NCI-H526 (cell line): ENCODE data around the gene ANAPC16.
"Not testable (repeated sequence)": the region's sequence is repeated elsewhere in the genome, so short reads cannot be mapped to it uniquely, and the experiment has no call there.

Experiments used
- DNase-seq, 2 experiments: peaks; one replicate each; lab custom pipeline; 2025; lab: John Stamatoyannopoulos, UW

ANAPC16 gene

DNA sequence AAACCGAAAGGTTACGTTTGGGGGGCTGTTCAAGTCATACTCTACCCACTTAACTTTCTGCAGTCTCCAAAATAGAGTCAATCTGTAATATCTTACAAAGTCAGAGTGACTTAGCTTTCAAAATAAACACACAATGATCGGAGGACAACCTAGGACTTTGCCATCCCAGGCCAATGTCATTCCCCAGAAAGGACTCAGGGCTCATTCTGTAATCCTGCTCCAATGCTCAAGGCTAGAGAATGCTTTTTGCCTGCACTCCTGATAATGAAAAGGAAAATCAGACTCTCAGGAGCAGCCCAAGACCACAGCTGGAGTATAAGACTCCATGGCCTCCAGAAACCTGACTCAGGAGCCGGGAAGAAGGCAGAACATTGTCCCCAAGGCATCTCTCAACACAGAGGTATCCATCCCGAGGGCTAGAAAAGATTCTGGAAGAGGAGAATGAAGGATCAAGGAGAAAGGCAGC lies 28.8 kb downstream of the ANAPC16 start:
- no peak for DNase-seq

DNA sequence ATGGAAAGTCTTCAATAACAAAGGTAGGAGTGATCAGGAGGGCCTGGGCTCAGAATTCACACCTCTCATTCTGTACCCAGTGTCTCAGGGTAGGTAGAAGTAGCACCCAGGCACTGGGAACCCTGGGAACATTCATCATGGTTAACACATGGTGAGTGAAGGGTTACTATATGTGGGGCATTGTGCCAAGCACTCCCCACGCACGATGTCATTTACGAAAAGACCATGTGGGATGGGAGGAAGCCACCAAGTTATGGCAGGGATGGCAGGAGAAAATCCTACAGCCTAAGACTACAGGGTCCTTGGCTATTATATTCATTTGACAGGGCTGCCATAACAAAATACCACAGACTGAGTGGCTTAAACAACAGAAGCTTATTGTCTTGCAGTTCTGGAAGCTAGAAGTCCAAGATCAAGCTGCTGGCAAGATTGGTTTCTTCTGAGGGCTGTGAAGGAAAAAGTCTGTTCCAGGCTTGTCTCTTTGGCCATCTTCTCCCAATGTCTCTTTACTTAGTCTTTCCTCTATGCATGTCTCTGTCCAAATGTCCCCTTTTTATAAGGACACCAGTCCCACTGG lies 30.2 kb downstream of the ANAPC16 start:
- DNase-seq: no peak

DNA sequence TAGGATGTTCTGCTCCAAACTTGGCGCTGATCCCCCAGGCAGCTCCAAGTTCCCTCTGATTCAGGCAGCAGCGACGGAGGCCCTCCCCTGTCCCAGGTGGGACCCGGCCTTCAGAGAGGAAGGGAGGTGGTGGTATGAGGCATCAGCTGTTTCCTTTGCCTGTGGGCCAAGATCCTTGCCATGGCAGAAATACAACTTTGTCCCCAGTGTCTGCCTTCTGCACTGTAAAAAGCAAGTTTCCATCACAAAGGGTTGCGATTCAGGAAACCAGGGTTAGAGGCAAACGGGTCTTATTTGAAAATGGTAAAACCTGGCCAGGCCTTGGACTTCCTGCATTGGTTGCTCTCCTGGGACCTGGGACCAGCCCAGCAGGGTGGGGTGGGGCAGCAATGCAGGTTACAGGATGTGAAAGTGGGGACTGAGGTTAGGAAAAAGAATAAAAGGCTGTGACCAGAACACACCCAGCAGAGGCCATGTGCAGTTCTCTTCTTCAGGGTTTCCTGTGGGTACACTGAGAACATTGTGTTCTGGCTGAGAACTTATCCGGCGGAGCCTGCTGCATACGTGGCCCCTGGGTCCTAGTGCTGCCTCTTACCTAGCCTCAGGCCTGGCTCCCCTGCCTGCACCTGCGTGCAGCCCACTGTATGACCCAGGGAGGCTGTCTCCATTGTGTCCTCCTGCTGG lies 32.8 kb downstream of the ANAPC16 start:
- DNase-seq: peak; percentile 15 to 71

- DNase-seq: not testable (repeated sequence)
These were observed 33.5 kb downstream of the ANAPC16 start for GRCh38 chr10:72249176-72249862.

GRCh38 chr10:72250666-72251065 lies 34.9 kb downstream of the ANAPC16 start:
- DNase-seq: no peak

GRCh38 chr10:72251635-72252034 lies 35.8 kb downstream of the ANAPC16 start:
- no peak for DNase-seq

- no peak for DNase-seq
These were observed 37.2 kb downstream of the ANAPC16 start for GRCh38 chr10:72252972-72253371.

- no peak for DNase-seq
These were observed 37.8 kb downstream of the ANAPC16 start for GRCh38 chr10:72253578-72253977.

GRCh38 chr10:72254813-72255568 lies 39.2 kb downstream of the ANAPC16 start:
- DNase-seq: peak in 1 of 2 experiments; percentile 40

DNA sequence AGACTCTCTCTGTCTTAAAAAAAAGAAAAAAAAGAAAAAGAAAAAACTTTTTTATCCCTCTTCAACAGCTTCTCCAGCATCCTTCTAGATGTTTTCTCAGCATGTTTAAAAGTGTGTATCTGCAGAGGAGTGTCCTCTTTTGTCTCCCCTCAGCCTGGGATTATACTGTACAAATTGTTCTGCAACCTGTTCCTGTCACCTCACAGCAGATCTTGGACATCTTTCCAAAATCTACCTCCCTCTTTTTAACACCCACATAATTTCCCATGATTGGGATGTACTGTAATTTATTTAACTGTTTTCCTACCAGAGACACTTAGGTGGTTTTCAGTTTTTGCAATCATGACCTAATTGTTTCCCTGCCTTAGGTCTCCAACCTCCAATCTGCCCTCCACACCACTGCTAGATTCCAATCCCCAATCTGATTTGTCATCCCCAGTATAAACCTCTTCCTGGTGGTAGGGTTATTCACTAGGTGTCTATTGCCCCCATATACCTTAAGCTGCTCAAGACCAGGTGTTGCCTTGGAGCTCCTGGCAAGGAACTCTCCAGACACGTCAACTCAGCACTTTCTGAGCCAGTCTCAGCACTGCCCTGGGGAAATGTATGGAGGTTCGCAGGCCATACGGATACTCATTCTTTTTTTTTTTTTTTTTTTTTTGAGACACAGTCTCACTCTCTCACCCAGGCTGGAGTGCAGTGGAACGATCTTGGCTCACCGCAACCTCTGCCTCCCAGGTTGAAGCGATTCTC lies 40.3 kb downstream of the ANAPC16 start:
- no peak for DNase-seq

- no peak for DNase-seq
These were observed 41.5 kb downstream of the ANAPC16 start for GRCh38 chr10:72257051-72257892.

GRCh38 chr10:72258617-72259016 lies 42.8 kb downstream of the ANAPC16 start:
- no peak for DNase-seq

- DNase-seq: peak in 1 of 2 experiments; percentile 43
These were observed 43.9 kb downstream of the ANAPC16 start for GRCh38 chr10:72259491-72260238.

- peak; percentile 13 to 58 for DNase-seq
These were observed 44.6 kb downstream of the ANAPC16 start for GRCh38 chr10:72260239-72260975.

DNA sequence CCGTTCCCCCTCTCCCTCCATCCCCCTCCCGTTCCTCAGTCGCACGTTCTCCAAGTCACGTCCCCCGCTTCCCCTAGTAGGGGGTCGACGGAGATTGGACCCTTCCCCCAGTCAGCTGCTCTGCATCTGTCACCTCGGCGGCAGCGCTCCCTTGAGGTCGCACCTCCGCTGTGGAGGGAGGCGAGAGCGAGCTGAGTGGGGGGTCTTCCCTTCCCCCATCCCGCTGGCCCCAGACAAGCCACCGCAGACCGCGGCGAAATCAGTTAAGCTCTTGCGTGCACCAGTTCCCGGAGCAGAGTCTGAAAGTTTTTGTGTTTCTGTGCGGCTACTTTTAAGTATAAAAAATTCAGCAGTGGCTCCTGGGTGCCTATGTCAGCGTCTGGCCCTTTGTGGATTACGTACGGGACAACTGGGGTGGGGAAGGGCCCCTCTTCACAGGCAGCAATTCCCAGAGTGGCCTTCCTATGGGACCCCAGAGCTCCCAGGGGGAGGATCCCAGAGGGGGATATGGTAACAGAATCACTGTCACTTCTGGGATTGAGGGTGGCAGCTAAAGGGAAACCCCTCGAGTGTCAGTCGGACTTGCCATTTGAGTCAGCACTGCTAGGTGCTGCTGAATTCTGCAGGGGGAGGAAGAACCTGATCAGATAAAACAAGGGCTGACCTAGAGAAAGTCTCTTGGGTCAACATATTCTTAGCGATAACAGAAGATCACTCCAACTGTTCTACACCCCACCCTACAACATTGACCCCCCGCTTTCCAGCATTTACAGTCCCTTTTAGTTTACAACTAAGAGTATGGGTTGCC lies 45.4 kb downstream of the ANAPC16 start:
- DNase-seq: no peak

- no peak for DNase-seq
These were observed 46.1 kb downstream of the ANAPC16 start for GRCh38 chr10:72261784-72262404.

GRCh38 chr10:72263613-72264241 lies 47.9 kb downstream of the ANAPC16 start:
- peak in 1 of 2 experiments; percentile 47 for DNase-seq
